ENCODE data around the gene FASN.
A peak's percentile ranks its signal among the peaks of the same experiment; 100 is the strongest.
"Not testable (repeated sequence)": the region's sequence is repeated elsewhere in the genome, so short reads cannot be mapped to it uniquely, and the experiment has no call there.

Gene FASN

DNA sequence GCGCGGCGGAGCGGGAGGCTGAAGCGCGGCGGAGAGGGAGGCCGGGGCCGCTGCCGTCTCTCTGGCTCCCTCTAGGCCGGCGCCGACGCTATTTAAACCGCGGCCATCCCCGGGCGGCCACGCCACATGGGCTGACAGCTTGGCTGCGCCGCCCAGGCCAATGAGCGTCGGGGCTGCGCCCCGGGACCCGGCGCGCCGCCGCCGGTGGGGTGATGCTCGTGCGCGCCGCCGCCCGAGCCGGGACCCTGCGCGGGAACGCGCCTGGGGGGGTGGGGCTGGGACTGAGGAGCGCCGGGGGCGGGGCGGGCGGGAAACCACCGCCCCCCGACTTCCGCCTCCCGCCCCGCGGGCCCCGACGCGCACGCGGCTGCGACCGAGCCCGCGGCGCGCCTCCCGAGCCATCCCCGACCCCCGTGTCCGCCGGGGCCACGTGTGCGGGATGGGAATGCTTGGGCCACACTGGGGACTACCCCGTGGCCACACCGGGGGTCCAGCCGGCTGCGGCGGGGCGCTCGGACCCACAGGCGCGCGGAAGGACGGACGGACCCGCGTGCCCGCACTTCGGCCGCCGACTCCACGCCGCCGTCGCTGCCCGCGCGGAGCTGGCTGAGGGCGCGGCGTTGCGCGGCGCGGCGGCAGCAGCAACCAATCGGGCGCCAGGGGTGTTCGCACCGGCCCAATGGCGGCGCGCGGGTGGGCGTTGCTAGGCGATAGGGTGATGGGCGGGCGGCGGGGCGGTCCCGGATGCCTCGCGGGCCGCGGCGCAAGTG, at the start of gene FASN:
Gene FASN, minus strand, starts transcription at position 68 of the 770 bp plus-strand sequence. CDS start 1,791 bp downstream, outside the sequence.
- peak; percentile 89 to 94 for DNase-seq

DNA sequence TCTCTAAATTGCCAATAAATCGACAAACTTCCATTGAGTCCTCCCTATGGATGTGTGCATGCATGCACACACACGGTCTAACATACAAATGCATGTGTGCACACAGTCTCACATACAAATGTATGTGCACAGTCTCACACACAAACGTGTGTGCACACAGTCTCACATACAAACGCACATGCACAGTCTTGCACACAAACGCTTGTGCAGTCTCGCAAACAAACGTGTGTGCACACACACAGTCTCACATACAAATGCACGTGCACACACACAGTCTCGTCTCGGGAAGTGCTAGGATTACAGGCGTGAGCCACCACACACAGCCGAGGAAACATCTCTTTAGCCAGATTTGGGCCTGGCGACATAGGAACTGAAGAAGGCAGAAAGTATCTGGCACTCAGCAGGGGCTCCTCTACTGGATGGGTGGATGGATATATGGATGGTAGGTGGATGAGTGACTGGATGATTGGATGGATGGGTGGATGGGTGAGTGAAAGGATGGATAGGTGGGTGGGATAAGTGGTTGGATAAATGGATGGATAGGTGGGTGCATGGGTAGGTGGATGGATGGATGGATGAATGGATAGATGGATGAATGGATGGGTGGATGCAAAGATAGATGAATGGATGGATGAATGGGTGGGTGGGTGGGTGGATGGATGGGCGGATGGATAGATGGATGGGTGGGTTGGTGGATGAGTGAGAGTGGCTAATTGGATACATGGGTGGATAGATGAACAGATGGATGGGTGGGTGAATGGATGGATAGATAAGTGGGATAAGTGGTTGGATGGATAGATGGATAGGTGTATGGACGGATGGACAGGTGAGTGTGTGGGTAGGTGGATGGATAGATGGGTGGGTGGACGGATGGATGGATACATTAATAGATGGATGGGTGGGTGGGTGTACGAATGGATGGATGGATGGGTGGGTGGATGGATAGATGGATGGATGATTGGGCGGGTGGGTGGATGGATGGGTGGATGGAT, 48.9 kb upstream of the FASN start:
- DNase-seq, result no peak

DNA sequence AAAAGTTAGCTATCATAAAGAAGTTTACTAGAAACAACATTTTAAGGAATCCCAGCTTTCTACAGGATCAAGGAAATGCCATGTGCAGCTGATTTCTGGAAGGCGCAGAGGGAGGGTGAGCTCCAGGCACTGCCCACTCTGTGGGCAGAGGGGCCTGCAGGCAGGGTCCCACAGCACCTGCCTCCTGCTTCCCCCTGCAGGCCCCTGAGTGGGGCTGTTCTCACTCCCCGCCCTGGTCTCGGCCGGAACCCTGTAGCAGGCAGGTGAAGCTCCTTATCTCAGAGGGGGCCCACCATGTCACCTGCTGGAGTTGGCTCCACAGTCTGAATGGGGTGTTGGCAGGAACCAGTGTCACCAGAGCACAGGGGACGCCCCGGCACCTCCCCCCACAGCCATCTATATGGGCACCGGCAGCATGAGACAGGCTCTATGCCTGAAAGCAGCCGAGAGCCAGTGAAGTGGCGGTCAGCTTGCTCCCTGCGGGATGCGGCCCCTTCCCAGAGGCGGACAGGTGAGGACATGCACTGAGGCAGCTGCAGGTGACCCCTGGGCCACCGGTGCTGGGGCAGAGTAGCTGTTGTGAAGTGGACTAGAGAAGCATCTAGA, 47.6 kb upstream of the FASN start:
- no peak for DNase-seq

DNA sequence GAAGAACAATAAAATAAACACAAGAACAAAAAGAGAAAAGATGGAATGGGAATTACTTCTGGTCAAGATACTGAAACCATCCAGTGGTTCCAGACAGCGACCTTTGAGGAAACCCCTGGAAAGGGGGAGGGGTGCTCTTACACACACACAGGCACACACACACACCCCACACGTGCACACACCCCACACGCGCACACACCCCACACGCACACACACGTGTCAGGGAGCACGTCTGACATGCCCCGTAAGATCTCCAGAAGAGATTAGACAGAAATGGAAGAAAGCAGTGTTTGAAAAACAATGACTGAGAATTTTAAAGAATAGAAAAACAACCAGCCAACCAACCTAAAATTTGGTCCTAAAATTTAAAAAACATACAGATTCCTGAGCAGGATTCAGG, 45.3 kb upstream of the FASN start:
- no peak for DNase-seq

DNA sequence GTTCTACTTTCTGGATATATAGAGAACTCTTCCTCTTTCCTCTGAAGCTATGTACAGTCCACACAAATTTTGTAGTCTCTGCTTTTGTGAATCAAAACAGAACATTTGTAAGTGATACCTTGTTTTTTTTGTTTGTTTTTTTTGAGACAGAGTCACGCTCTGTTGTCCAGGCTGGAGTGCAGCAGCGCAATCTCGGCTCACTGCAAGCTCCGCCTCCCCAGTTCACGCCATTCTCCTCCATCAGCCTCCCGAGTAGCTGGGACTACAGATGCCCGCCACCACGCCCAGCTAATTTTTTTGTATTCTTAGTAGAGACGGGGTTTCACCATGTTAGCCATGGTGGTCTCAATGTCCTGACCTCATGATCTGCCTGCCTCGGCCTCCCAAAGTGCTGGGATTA, 41.9 kb upstream of the FASN start:
- not testable (repeated sequence) for DNase-seq

DNA sequence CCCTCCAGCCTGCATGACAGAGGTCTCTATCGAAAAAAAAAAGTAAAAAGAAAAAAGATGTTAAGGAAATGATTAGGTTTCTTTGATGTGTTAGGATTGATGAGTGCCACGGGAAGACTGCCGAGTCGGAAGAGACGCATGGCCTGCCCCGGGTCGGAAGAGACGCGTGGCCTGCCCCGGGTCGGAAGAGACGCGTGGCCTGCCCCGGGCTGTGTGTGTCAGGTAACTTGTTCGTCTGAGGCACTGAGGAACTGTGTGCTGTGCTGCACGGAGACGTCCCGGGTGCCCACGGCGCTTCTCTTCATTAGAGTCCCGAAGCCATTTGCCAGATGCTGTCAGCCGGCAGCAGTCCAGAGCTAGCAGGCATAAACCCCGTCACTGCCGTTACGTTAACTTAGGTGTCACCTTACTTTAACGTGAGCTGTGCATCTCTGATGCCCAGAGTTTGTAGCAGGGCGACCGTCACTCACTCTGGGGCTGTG, 40.5 kb upstream of the FASN start:
- DNase-seq, result no peak

DNA sequence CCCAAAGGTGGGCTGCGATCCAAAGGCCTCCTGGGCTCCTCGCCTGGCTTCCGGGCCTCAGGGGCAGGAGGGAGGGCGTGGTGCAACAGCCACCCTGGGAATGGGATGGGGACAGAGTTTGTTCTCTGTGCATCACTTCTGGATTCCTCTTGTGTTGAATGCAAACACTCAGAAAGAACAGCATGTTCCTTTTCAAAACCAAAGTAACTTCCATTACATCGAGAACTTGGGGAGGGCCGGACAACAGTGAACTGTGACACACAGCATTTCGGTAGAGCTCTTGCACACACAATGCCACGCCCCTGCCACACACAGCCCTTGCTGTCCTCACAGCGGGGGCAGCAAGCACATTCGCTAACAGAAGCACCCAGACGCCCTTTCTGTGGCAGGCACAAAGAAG, 36.1 kb upstream of the FASN start:
- no peak for DNase-seq

DNA sequence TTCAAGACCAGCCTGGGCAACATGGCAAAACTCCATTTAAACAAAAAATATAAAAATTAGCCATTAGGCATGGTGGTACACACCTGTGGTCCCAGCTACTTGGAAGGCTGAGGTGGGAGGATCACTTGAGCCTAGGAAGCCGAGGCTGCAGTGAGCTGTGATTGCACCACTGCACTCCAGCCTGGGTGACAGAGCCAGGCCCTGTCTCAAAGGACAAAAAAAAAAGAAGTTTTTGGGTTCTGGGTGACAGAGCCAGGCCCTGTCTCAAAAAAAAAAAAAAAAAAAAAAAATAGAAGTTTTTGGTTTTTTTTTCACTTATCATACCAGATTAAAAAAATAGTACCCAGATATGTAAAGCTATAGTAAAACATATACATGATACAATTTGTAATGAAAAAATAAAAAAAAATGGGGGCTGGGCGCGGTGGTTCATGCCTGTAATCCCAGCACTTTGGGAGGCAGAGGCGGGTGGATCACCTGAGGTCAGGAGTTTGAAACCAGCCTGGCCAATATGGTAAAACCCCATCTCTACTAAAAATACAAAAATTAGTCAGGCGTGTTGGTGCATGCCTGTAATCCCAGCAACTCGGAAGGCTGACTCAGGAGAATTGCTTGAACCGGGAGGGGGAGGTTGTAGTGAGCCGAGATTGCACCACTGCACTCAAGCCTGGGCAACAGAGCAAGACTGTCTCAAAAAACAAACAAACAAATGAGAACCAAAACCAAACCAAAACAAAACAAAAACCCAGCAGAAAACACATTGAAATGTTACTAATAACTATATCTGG, 35.3 kb upstream of the FASN start:
- DNase-seq, result not testable (repeated sequence)

DNA sequence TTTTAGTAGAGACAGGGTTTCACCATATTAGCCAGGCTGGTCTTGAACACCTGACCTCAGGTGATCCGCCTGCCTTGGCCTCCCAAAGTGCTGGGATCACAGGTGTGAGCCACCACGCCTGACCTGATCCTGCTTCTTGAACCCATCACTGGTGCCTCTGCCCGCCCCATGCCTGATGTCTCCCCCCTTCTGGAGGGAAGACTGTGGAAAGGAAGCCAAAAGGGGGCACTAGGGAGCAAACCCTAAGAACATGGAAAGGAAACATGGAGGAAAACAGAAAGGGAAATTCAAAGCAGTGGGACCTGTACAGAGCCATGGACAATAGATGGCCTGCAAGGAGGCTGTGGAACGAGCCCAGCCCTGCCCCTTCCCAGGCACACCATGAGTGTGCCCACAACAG, 31.1 kb upstream of the FASN start:
- no peak for DNase-seq

DNA sequence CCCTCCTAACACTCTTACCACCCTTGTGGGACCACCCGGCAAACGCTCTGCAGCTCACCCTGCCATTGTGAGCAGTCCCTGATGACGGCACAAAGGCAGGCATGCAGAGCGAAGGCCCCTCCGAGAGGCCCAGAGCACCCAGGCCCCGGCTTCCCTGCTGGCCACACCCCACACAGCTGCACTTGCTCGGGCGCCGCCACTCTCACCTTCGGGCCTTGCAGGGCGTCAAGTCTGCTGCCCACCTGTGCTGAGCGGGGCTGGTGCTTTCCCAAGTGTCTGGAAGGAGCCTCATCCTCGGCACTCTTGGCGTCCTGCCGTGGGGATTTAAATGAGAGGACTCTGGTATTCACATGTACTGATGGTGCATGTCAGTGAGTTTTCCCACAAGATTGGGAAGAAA, 30.3 kb upstream of the FASN start:
- no peak for DNase-seq

DNA sequence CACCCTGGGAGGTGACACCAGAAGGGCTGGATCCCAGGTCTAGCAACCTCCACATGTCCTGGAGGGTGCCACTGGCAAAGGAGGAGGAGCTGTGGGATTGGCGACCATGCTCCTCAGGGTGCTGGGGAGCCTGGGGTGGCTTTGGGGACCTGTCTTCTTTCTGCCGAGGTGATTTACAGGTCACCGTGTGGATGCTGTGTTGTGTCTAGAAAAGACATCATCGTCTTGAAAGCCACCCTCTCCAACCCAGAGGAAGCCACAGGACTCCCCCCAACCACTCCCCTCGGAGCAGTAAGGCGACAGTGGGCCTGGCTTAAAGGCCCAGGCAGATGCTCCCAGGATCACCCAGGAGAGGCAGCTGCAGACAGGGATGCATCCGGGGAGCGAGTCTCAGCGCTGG, 29.7 kb upstream of the FASN start:
- DNase-seq, result no peak

DNA sequence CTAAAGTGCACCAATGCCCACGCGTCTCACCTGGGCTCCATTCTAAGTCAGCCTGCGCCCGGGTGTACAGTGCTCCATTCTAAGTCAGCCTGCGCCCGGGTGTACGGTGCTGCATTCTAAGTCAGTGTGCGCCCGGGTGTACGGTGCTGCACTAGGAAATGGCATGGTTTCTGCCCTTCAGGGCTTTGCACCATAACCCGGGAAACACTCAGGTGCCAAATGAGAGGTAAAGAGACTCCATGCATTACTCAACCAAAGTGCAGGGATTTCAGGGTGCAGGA, 29.2 kb upstream of the FASN start:
- no peak for DNase-seq

DNA sequence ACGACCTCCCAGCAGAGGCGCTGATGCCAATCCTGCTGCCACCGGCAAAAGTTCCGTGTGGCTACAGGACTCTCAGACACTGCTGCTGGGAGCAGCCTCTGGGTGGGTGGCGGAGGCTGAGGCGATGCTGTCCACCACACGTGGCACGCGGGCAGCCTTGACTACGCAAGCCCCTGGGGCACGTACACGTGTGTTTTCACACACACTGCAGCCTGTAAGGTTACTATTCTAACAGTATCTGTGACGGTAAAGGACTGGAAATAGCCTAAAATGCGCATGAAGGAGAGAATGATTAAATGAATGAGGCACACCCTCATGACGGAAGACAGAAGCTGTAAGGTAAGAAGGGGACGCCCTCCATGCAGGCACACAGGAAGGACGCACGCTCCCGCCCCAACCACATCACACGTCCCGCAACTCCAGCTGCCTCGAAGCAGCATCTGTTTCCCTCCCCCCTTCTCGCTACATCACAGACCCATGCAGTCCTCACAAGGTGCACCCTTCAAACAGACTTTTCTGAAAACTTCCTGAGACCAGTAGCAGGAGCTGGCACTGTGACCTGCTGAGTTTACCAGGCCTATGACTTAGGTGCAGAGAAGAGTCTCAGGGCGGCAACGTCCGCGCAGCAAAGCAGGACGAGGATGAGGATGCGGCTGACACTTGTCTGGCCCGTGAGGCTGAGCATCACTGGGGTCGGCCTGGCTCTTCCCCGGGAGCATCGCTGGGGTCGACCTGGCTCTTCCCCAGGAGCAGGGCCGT, 28.7 kb upstream of the FASN start:
- peak; percentile 37 to 48 for DNase-seq

DNA sequence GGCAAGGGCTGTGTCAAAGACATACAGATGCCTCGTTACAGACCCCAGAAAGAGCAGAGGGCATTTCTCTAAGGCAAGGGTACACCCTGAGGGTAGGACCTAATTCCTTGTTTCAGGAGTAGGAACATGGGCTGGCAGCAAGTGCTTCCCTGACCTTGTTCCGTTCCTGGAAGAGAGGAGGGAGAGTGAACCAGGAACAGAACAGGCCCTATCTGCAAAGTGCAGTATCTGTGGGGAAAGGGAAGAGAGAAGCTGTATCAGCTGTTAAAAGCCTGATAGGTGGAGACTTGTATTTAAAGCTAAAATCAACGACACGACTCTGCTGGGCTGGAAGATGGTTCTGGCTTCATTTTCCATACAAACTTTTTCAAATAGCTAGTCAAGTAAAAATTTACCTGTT, 26.1 kb upstream of the FASN start:
- no peak for DNase-seq

DNA sequence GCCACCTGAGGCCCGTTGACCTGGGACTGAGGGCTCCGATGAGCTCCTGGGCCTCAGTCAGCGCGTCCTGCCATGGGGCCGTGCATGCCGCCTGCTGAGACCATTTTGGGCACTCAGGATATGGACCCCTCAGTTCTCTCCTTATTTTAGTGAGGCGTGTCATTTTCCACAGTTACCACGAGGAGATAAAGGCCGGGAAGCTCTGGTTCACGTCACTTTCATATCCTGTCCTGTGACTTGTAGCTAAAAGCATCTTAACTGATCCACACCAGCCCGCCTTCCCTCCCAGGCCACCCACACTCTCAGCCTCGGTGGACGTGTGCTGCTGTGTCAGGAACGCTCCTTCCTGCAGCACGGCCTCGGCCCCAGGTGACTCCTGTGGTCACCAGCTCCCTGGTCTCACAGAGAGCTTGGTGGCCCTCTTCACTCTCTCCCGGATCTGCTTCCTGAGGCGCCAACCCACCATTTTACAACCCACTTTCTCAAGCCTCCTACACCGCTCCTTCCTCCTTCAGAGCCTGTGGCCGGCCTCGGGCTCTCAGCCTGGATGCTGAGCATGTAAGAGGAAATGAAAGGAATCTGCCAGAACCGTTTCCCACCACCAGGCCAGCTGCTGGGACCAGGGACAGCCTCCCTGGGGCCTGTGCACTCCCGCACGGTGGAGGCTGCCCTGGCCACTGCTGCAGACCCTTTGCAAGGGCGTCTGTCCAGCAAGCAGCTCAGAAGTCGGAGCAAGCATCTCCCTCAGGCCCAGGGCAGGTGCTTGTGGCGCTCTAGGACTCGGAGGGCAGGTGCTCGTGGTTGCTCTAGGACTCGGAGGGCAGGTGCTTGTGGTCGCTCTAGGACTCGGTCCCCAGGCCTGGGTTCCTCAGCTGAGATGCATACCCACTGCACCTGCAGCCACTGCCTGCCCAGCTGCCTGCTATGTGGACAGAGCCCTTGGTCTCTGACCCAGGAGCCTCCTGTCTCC, 23.9 kb upstream of the FASN start:
- no peak for DNase-seq

DNA sequence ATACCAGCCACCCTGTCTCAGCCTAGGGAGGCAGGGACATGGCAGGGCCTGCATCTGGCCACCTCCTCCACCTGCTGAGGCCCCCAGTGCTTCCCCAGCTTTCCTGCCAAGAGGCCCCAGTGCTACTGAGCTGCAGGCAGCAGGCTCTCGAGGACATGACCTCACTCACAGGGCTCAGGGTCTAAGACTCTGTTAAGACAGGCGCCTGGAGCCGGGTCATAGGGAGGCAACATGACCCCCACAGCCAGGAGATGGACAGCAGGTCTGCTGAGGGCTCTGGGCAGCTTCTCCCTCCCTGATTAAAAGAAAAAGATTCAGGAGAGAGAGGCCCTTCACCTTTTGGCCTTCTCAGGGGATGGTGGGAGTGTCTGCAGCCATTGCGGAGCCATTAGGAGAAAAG, 23.2 kb upstream of the FASN start:
- no peak for DNase-seq

DNA sequence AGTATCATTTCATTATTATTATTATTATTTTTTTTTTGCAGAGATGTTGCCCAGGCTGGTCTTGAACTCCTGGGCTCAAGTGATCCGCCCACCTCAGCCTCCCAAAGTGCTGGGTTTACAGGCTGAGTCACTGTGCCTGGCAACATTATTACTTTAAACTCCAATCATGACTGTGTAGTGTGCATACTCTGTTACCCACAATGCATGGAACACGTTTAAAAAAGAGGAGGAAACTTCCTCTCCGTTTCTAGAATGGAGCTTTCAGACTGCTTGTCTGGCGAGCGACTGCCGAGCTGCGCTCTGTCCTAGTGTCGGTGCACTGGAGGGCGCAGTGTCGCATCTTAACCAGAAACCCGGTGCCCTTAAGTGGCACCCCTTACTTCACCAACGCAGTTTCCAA, 22.1 kb upstream of the FASN start:
- DNase-seq, result no peak

DNA sequence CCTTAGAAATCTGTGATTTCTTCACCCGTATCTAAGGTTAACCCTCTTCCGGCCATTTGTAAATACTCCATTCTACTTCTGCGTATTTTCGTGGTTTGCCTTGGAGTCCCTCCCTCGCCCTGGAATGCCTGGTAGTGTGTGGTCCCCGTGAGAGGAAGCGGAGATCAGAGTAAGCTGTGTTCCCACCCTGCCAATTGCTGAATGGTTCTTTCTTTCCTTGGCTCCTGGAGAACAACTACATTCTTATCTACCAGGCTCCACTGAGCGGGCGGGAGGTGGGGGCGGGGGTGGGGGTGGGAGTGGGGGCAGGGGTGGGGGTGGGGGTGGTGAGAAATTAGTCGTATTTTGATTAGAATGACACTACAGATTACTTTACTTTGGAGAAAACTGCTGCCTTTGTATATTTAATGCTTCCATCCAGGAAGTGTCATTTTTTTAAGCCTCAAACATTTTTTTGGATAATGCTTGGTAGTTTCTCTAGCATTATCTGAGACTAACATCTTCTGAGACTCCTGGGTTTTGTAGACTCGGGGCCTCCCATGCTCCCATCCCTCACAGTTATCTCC, 20.9 kb upstream of the FASN start:
- no peak for DNase-seq

DNA sequence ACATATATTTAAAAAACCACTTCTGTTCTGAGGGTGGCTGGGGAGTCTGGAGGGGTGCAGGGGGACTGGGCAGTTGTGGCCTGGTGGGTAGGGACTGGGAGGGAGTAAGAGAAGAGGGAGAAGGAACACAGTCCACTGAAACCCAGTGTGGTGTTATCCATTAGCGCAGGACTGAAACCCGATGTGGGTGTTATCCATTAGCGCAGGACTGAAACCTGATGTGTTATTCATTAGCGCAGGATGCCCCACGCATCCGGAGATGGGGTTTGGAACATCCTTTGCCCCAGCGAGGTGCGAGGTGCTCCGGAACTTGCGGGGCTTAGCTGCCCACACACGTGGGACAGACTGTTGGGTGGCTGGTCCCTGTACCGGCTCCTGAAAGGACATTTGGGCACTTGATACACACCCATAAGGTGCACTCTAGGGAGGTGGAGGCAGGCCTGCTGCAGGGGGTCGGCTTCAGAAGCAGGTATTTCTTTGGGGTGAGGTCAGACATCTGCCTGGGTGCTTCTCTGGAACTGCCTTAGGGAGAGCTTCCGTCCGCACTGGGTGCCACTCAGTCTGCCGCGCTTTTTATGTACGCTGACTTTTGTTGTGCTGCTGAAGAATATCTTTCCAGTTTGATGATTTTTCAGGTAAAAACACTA, 20.3 kb upstream of the FASN start:
- no peak for DNase-seq

Data from stimulated activated CD4-positive, alpha-beta T cell treated with anti-CD3 and anti-CD28 coated beads, Interleukin-2, amount 100 ng/mL, for 48 hours (primary cell).